Activated CD4-positive, CD25-positive, alpha-beta regulatory T cell treated with anti-CD3 and anti-CD28 coated beads, Interleukin-2, amount 50 U/mL, for 24 hours (primary cell): ENCODE data around the gene EEF1A2.

Experiments
- ATAC-seq, 2 donors: fragments of 150-1000 bp; cut with Tn5 transposase; one replicate each; pipeline ENCODE4 v1.10.0; 2021; ENCODE audit warnings: mild to moderate bottlenecking in 1 of 2, moderate library complexity in 1 of 2

Gene EEF1A2

DNA sequence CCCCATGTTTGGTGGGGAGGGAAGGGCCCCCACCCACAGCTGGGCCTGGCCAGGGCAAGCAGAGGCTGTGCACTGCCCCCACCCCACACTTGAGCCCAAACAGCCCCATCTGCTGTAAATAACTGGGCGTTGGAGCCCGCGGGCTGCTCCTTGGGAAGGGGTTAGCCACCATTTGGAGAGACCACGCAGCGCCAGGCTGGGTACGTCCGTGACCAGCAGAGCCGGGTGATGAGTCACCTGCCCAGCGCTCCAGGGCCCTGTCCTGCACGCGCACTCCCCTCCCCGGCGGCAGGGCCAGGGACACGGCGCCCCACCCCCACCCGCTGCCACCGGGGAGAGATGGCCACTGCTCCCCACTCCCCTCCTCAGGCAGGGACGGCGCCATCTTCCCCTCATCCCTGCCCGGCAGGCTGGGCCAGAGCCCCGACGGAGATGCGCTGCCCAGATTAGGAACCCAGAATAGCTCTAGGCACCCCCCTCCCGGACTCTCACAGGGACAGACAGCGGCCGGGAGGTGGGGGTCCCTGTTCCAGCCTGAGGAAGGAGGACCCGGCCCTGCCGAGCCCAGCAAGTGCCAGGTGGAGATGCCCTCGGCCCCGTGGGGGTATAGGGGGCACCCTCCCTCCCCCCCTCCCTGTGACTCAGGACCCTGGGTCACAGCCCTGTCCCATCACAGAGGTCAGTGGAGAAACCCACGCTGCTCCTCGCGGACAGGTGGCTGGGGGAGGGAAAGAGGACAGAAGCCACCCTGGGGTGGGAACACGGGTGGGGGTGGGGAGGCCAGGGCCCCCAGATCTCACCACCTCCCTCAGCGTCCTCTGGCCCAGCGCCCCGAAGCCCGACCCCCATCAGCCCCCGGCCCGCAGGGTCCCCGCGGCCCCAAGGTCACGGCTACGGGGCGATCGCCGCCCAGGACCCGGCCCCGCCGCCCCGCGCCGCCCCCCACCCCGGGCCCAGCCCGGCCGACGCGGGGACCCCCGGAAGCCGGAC lies 642 bp downstream of the EEF1A2 start:
- no peak for ATAC-seq

GRCh38 chr20:63497138-63497945 lies 1.5 kb downstream of the EEF1A2 start:
- ATAC-seq, result no peak

DNA sequence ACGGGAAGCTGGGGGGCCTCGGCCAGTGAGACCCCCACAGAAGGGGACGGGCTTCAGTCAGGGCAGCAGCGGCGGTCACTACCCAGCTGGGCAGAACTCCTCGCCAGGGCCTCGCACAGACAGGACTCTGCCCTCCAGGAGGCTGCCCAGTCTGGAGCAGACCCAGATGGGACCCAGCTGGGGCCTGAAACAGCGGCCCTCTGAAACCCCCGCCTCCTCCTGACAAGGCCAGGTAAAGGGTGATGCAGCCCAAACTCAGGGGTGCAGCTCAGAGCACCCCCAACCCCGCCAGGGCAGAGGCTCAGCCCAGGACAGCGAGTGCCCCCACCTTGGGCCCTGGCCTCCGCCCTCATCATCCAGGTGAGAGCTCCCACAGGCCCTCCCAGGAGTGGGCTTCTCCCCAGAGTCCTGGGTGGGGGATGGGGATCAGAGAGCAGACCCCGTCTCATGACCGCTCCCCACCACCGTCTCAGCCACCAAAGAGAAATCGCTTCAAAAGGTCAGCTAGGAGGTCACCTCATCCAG lies 2.2 kb downstream of the EEF1A2 start:
- ATAC-seq, result no peak

DNA sequence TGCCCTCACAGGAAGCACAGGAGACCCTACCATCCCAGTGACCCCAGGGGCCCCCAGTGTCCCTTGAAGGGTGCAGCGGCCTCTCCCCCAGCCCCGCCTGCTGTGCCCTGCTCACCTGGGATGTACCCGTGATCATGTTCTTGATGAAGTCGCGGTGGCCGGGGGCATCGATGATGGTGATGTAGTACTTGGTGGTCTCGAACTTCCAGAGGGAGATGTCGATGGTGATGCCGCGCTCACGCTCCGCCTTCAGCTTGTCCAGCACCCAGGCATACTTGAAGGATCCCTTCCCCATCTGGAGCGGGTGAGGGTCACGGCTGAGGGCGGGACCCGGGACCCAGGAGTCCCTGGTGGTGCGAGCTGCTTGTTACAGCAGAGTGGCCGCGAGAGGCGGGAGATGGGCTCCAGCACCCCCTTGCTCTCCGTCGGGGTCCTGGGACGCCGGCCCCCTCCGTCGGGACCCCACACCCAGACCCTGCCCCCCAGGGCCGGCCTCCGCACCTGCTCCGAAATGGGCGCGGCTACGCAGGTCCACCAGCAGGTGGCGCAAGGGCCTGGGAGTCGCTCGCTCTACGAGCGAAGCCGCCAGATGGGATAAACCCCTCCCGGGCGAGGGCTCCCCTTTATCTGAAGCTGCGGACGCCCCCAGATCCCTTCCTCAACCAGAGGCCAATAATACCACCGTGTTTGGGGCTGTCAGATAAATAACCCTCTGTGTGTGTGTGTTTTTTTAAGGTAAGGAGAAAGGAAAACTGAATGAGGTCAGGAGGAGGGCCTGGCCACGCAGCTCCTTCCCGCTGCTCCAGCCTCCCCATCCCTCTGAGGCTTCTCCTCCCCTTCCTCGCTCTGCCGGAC lies 2.9 kb downstream of the EEF1A2 start:
- peak; percentile 57 to 70 for ATAC-seq

GRCh38 chr20:63495167-63495720 lies 3.6 kb downstream of the EEF1A2 start:
- no peak for ATAC-seq

GRCh38 chr20:63494420-63495166 lies 4.3 kb downstream of the EEF1A2 start:
- ATAC-seq, result no peak

DNA sequence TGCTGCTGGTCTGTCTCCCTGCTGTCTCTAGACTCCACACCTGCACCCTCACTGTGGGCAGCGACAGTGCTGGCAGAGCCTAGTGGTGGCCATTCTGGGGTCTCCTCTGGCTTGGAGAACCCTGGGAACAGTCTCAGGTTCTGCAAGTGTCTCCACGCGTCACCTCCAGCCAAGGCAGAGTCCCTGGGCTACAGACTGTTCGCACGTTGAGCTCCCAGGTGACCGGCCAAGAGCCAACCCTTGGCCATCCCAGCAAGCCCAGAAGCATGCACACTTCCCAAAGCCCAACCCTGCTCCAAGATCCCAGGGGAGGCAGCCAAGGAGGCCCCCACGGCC lies 4.8 kb downstream of the EEF1A2 start:
- ATAC-seq, result no peak

GRCh38 chr20:63493563-63494020 lies 5.3 kb downstream of the EEF1A2 start:
- no peak for ATAC-seq

- no peak for ATAC-seq
These were observed 5.9 kb downstream of the EEF1A2 start for GRCh38 chr20:63492982-63493381.

- no peak for ATAC-seq
These were observed 6.4 kb downstream of the EEF1A2 start for GRCh38 chr20:63492518-63492917.

GRCh38 chr20:63491635-63492230 lies 7.2 kb downstream of the EEF1A2 start:
- no peak for ATAC-seq

GRCh38 chr20:63491078-63491477 lies 7.8 kb downstream of the EEF1A2 start:
- ATAC-seq, result no peak

- no peak for ATAC-seq
These were observed 8.5 kb downstream of the EEF1A2 start for GRCh38 chr20:63490416-63490815.

- no peak for ATAC-seq
These were observed 10.3 kb downstream of the EEF1A2 start for GRCh38 chr20:63488315-63489251.

GRCh38 chr20:63487781-63488241 lies 11.1 kb downstream of the EEF1A2 start:
- no peak for ATAC-seq

- no peak for ATAC-seq
These were observed 11.6 kb downstream of the EEF1A2 start for GRCh38 chr20:63487116-63487764.

- no peak for ATAC-seq
These were observed 12.5 kb downstream of the EEF1A2 start for GRCh38 chr20:63486300-63486855.

DNA sequence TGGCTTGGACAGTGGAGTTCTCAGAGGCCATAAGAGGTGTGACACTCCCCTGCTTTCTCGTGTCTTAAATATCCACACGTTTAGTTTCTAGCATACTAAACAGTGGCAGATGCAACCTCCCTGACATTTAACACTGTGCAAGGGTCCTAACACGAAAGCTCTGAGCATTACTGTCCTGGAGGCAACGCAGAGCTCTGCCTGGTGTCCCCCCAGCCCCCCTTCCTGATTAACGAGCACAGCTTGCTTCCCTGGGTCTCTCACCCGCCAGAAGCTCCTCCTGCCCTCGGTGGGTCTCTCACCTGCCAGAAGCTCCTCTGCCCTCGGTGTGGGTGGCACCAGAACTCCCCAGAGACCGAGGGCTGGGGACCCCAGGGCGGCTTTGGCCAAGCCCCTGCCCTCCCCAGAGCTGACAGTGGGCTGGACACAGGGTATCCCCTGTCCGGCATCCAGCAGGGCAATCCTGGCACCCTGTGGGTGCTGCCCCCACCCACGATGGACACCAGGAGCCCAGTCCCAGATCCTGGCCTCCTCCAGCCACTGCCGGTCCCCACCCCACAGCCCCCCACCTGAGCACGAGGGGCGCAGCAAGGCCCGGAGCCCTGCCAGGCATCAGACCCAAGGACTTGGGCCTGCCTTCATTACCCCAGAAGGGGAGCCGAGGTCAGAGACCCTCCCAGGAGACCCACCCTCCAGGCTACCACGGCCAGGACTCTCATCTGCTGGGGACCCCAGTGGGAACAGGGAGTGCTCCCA lies 14.1 kb downstream of the EEF1A2 start:
- no peak for ATAC-seq
